EL (cell line): ENCODE data around the gene TACC2.
"Not testable (repeated sequence)": the region's sequence is repeated elsewhere in the genome, so short reads cannot be mapped to it uniquely, and the experiment has no call there.

Experiments
- DNase-seq: peaks from one replicate; pipeline ENCODE4 v3.0.0-alpha.2; 2016

The TACC2 gene

DNA sequence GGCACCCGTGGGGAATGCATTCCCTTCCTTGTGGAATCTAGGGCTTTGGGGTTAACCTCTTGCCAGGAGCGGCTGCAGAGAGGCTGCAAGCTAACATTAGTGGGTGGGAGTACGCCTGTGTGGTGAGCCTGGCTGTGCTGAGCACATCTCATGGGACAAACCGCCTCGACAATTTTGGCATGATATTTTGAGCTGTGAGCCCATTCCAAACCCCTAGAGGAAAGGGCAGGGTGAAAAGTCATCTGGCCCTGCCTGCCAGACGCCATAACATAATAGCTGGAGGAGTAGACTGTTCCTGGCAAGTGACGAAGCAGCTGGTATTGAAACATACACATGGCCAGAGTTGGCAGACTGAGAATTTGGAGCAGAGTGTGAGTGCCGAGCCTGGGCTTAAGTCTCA is 110.0 kb downstream of the TACC2 start:
- no peak for DNase-seq

DNA sequence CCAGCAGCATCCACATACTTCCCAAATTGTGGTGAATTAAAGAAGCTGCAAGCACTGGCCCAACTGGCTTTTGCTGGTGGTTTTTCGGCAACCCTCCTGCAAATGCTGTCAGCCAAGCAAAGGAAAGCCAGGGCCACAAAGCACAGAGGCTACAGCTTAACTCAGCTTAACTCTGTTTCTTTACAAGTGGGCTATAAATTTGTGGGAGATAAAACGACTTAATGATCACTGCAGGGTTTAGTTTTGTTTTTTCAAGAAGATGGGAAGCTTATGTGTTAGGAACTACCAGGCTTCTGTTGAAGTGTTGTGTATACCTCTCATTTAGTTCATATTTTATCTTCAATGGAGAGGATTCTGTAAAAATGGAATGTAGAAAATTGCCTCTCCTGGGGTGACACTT is 110.6 kb downstream of the TACC2 start:
- no peak for DNase-seq

DNA sequence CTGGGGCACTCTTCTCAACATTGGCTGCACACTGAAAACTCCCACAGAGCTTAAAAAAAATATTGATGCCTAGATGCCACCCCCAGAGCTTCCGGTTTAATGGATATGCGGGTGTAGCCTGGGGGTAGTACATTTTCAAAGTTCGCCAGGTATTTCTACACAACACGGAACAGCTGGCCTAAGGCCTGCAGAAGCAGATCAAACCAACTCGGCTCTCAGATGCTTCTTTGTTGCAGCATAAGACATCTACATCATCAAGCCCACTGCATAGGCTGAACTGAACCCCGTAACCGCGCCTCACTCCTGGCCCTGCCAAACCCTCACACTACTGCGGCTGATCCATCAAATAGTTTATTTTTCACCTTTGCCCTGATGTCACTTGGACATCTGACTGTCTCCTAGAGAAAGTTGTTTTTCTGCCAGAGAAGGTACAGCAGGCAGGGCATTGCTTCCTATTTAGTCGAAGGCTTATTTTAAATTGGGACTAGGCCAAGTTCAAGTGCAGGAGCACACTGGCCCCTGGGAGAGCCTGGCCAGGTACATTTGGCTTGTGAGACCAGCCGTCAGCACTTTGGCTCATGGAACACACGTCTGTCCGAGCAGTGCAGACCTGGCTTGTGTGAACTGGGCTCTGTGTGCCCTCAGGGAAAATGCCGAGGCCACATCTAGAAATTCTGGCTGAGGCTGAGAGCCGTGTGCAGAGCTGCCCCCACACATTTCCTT is 113.3 kb downstream of the TACC2 start:
- no peak for DNase-seq

DNA sequence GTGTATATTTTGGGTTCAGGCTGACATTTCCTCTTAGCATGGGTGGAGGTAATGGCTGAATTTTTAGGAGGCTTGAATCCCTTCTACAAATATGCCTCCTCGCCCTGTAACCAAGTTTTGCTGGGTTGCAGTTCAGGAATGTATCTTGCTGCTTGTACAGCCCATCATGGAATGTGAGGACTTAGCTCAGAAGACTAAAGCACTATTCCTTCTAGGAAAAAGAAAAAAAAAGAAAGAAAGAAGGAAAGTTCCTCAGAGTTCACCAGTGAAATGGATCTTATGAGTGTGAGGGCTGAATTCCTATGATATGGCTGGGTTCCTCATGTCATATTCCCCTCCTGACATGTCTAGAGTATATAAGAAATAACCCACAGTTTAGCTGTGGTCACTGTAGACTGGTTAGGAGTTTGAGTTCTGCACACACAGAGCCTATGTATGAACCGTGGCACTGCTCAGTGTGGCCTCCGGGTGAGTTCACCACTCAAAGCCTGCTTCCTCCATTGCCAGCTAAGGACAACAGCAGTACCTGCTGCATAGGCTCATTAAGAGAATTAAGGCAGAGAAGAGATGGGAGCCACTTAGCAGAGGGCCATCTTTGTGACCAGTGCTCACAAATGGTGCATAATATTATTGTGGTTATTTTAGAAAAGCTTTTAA is 114.0 kb downstream of the TACC2 start:
- DNase-seq = no peak

DNA sequence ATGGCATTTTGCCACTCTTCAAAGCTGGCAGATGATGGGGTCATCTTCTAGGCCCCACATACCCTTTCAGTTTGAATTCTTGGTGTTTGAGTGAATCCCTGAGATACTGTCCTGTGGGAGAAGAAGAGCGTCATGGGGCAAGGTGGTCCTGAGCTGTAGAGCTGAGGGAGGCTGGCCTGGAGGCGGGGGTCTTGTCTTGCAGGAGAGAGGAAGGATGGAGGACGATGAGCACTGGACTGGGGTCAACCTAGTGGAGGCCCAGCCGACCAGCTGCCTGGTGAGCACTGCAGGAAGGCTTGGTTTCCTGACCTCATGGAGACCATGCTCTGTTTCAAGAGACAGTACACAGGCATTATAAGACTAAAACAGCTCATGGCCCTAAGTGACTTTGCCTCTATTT is 114.6 kb downstream of the TACC2 start:
- DNase-seq = no peak

DNA sequence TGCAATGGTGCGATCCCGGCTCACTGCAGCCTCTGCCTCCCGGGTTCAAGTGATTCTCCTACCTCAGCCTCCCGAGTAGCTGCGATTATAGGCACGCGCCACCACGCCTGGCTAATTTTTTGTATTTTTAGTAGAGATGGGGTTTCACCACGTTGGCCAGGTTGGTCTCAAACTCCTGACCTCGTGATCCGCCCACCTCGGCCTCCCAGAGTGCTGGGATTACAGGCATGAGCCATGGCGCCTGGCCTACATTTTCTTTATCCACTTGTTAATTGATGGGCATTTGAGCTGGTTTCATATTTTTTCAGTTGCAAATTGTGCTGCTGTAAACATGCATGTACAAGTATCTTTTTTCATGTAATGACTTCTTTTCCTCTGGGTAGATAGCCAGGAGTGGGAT is 119.8 kb downstream of the TACC2 start:
- DNase-seq = not testable (repeated sequence)

DNA sequence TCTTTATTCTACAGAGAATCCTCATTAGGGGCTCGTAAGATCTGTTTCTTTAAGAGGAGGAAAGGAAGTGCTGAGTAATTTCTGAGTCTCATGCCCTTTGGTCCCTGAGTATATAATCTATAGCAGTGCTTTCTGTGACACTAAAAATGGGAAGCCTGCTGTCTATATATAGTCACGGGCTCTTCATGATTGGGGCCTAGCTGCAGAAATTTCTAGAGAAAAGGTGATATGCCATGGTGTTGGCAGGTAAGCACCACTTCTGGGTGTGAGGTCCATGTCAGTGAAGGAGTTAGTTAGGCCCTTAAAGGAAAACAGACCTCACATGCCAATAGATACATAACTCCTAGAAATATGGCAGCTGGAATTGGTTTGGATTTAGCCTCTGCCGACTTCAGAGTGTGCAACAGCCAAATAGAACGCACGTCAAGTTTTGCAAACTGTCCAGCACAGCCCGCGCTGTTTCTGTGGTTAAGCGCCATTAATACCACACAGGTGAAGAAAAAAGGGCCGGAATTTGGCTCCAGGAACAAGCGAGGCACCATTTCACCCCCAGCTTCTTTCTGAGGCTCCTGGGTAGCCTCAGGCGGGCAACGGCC is 123.2 kb downstream of the TACC2 start:
- peak; percentile 52 for DNase-seq

DNA sequence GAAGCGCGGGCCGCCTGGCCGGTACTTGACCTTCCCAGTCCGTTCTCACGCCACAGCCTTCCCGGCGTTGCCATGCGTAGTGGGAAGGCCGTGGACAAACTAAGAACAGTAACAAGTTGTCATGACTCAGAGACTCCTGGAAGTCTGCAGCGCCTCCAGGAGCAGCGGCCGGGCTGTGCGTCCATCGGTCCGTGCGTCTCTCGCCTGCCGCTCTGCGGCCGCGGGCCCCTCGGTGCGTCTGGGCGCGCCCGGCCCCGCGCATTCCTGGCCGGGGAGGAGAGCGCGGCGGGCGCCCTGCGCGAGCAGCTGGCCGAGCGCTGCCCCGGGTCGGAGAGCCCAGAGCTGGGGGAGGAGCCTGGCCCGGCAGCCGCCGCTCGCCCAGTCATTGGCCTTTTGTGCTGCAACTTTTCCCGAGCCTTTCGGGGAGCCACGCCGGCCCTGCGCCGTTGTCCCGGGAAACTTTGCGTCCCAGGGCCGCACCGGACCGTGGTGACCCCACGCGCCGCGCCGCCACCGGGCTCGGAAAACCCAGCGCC is 123.7 kb downstream of the TACC2 start:
- peak; percentile 96 for DNase-seq

DNA sequence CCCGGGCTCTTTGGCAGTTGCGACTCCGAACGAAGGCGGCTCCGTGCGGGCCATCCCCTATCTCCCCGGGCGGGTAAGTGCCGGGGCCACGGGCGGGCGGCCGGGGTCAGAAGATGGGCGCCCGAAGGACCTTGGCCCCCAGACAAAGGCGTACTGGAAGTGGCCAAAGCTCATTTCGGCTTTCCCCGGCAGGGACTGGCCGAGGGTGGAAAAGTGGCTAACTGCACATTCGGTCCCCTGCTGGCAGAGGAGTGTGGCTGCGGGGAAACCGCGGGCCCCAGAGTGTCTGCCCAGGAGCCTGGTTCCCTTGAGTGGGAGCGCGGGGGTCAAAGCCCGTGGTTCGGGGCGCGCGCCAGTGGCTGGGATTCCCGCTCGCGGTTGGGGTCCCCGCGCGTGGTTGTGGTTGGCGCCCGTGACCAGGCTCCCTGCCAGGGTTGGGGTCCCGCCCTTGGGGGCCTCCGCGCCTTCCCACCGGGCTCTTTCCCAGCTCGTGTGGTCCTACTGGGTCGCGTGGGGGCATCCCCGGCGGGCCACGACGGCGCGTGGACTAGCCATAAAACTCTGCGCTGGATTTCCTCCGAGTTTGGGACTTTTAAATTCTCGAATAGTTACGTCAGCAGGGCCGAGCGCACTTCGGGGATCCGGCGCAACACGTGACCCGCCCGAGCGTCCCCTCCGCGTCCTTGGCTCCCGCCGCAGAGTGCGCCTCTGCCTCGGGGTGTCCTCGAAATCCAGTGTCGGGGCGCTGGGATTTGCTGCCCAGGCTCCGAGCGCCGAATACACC is 124.4 kb downstream of the TACC2 start:
- peak; percentile 80 for DNase-seq

DNA sequence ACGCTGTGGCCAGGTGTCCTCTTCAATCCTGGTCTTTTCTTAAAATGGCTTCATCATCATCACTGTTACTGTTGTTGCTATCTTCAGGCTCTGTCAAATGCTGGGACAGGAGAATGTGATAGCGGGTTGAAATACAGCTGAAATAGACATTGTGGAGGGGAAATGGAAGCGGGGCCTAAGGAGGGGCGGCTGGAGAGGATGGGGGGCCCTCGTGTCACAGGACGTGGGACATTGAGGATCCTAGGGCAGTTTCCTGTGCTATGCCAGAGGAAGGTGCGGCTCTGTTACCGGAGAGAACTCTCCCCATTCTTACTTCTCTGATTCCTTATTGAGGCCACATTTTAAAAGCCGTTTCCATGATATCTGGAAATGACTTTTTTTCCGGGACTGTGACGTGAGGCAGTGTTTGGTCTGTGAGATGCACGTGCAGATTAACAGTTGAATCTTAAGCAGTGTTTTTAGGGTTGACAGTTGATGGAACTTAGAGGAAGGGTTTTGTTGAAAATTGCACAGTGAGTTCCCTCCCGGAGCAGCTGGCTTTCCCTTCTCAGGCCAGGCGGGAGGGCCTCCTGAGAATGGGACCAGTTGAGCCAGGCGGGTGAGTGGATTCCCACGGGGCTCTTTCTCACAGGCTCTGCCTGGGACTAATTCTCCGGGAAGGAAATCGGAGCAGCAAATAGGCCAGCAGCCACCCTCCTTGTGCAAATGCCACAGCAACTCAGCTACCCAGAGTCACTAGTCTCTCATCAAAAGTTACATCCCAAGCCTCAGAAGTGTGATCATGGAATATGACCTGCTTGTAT is 125.2 kb downstream of the TACC2 start:
- peak; percentile 9 for DNase-seq

DNA sequence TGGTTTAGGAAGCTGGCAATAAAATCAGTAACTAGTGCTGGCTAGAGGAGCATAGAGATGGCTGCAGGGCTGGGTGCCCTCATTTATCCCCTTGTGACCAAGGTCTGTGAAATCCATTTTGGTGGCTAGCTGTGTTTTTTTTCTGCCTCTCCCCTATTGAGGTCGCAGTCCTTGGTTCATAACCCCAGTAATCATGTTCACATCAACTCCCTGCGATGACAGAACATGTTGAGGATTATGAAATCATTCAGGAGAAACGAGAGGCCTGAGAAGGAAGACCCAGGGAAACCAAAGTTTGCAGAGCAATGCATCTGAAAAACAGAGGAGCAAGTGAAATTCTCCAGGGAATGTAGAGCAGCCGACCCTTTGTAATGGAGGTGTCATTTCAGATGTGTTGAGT is 126.9 kb downstream of the TACC2 start:
- DNase-seq = no peak

DNA sequence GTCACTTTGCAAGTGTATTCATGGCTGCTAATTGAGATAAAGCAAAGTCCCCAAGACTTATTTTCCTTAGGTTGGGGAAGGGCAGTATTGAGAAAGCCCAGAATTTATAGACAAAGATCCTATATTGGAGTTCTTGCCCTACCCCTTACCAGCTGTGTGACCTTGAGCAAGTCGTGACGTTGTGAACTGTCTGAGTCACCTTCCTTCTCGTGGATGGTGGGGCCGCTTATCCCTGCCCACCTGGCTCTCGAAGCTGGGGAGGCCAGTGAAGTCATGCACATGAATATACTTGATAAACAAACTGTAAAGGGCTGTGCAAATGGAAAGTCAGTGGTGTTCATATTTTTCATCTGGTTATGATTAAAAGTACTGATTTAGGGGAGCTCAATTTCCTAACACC is 127.4 kb downstream of the TACC2 start:
- peak; percentile 46 for DNase-seq

DNA sequence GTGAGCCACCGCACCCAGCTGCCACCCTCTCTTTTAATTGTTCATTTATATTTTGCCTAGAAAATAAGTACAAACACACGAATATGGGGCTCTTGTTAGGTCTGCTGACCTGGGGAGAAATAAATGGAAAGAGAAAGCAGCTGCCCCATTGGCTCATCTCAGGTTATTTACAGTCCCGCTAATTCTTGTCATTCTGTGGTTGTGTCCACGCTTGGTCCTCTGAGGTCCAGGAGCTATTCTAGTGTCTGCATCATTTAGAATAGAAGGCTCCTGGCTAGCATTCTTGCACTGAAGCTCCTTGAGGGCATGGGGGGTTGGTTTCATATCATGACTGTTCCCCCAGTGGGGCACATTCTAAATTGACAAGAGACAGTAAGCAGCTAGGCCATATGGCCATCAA is 128.5 kb downstream of the TACC2 start:
- no peak for DNase-seq

DNA sequence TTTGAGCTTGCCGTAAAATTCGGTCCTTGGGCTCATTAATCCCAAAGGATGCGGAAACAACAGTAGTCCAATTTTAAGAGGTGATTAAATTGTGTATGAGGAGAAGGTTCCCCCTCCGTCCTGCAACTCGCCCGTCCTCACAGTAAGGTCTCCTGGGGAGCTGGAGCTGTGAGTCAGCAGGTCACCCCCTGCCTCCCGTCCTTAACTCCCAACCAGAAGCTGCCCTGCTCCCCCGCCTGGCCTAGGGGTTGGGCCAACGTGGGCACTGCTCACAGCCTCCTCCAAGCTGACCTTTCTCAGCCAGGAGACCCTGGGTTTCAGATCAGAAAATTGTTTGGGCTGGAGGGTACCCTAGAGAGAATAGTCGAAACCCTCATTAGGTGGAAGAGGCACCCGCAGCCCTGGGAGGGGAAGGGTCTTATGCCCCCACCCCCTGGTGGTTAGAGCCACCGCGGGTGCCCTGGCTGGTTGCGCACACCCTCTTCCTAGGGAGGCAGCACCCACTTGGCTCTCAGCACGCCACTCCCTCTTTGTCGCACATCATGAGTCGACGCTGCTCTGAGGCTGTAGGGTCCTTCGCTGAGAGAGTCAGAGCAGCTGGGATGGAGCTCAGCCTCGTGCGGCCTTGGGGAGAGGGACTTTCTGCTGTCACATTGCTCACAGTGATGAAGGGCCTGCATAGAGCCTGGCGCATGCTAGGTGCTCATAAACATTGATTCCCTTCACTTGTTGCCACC is 131.2 kb downstream of the TACC2 start:
- no peak for DNase-seq

DNA sequence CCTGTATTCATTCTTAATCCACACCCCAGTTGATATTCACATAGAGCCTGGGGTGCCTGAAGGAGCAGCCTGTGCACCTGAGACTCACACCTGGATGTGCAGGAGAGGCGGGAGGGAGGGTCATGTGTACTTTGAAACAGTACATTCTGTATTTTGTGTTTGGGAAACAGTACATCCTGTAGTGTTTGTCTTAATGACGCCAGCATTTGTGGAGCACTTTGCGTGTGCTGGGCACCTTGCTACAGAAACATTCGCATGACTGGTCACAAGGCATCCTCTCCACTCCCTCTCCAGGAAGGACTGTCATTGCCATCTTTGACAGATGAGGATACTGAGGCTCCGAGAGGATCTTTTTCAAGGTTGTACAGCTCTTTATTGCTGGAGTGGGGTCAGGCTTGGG is 132.1 kb downstream of the TACC2 start:
- DNase-seq = no peak

DNA sequence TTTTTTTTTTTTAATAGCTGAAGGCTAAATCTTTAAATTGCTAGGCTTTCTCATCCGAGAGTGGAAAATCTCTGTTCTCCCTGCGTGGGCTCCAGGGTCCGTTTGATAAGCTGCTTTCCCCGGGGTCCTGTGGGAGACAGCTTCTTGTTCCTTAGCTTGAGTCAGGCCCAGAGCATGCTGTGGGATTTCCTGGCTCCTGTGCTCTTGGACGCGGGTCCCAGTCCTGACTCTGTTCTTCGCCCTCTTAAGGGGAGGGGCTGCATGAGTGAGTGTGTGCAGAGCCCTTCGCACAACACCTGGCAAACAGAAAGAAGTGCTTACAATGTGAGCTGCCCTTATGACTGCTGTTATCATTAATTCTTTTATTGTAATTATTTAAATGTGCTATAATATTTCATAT is 133.5 kb downstream of the TACC2 start:
- no peak for DNase-seq

DNA sequence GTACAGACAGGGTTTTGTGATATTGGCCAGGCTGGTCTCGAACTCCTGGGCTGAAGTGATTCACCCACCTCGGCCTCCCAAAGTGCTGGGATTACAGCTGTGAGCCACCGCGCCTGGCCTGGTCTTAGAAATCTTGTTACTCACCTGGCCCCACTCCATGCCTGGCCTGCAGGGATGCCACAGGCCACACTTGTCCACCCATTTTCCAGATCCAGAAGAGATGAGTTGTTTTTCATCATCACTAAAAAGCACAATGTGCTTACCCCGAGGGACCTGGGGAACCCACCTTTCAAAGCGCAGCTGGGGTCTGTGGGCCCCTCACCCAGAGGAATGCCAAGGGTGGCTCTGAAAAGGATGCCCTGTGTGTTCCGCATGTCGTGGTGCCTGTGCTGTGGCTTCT is 134.2 kb downstream of the TACC2 start:
- DNase-seq = no peak

DNA sequence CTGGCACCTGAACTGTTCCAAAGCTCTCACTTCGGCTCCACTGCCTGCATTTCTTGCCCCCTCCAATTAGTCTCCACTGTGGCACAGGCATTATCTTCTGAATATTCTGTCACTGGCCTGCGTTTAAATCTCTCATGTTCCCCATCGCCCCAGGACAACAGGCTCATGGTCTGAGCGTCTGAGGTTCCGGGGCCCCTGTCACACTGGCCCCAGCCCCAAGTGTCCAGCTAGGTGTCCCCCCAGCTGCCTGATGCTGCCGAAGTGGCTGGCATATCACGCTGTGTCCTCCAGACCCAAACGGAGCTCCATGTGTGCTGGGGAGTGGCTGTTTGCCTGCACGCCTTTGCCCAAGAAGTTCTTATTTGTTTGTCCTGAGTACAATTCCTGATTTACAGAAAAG is 135.4 kb downstream of the TACC2 start:
- DNase-seq = no peak

DNA sequence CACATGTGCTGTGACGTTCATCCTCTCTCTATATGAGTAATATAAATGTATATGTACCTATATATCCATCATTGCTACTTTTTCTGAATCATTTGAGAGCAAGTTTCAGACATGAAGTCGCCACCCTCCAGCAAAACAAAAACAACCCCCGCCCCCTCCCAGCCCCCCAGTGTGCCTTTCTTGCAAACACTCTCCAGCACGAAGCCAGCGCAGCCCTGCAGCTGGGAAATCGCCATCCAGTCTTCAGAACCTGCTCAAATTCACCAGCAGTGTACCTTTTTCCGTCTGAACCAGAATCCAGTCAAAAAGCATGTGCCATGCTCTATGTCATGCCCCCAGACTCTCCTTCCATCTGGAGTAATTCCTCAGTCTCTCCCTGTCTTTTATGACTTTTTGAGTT is 135.8 kb downstream of the TACC2 start:
- no peak for DNase-seq

DNA sequence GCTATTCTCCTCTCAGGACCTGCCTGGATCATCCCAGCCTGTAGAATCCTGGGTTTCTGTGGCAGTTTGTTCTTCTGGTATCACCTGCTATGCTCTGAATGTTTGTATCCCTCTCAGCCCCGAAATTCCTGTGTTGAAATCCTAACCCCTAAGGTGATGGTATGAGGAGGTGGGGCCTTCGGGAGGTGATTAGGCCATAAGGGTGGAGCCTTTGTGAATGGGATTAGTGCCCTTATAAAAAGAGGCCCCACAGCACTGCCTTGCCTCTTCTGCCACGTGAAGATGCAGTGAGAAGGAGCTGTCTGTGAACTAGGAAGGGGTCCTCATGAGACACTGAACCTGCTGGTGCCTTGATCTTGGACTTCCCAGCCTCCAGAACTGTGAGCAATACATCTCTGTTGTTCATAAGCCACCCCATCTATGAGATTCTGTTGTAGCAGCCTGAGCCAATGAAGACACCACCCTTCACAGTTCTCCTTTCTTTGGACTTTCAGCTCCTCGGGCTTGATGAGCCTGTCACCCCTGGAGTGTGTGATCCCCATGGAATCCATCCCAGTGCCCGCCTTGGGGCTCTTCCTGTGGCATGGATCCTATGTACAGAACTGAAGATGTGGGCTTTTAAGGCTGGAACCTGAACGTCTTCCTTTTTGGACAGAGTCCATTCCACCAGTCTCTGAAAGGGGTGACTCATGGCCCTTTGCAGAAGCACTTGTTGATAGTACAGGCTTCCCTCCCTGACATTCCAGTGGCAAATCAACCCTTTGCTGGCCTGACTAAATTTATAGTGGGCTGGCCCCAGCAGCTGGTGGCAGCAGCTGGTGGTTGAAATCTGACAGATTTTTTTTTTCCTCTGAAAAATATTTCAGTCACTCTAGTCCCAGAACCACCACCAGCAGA is 138.0 kb downstream of the TACC2 start:
- DNase-seq = peak; percentile 96

DNA sequence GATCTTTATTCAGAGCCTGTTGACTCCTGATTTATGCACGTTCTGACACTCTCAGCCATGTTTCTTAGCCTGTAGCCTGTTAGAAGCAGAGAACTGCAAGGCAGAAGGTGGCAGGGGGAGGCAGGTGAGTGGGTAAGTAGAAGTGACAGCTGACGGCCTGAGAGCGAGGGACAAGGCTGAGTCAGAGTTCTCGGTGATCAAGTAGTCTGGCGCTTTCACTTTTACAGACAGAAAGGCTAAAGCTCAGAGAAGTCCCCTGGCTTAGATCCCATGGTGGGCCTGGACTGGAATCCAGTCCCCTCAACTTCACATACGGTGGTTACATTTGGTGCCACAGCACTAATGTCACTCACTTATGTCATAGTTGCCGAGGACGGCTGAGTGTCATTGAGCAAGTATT is 139.0 kb downstream of the TACC2 start:
- DNase-seq = no peak
